ENCODE data around the gene RASD2. TPM values are rescaled to one million over a fixed set of nuclear protein-coding genes. Genes with fewer than 3 reads are reported as not detected.

RASD2 gene
- total RNA-seq, 1 donor from 2014 or later, result 0.27 TPM

GRCh38 chr22:35568751-35569739 is 28.4 kb downstream of the RASD2 start:
- no peaks in the 10 kb centered on the region for H3K36me3 Mint-ChIP-seq (ENCODE audit: low read depth)
- H3K9me3 Mint-ChIP-seq (ENCODE audit: low read depth), result no peaks in the 10 kb centered on the region
- no peak for DNase-seq (ENCODE audit: low spot score)
- no peak overlapping the region for H3K4me3 Mint-ChIP-seq (ENCODE audit: unreplicated experiment)
- peaks cover 17% of the 10 kb centered on the region for H3K4me1 Mint-ChIP-seq (ENCODE audit: low read depth)
- TF ChIP-seq, protein P1, sequence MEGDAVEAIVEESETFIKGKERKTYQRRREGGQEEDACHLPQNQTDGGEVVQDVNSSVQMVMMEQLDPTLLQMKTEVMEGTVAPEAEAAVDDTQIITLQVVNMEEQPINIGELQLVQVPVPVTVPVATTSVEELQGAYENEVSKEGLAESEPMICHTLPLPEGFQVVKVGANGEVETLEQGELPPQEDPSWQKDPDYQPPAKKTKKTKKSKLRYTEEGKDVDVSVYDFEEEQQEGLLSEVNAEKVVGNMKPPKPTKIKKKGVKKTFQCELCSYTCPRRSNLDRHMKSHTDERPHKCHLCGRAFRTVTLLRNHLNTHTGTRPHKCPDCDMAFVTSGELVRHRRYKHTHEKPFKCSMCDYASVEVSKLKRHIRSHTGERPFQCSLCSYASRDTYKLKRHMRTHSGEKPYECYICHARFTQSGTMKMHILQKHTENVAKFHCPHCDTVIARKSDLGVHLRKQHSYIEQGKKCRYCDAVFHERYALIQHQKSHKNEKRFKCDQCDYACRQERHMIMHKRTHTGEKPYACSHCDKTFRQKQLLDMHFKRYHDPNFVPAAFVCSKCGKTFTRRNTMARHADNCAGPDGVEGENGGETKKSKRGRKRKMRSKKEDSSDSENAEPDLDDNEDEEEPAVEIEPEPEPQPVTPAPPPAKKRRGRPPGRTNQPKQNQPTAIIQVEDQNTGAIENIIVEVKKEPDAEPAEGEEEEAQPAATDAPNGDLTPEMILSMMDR (IDR thresholded peaks at IDR 0.05), result no peak
- peak overlapping the region; percentile 18 for H3K27ac Mint-ChIP-seq (ENCODE audit: unreplicated experiment)
- peaks cover 6% of the 10 kb centered on the region for H3K27me3 Mint-ChIP-seq (ENCODE audit: low read depth)

GRCh38 chr22:35569916-35570315 is 29.3 kb downstream of the RASD2 start:
- Mint-ChIP-seq H3K27ac (ENCODE audit: unreplicated experiment) (no peak overlapping the region), H3K9me3 (ENCODE audit: low read depth) (no peaks in the 10 kb centered on the region), H3K36me3 (ENCODE audit: low read depth) (no peaks in the 10 kb centered on the region), H3K4me1 (ENCODE audit: low read depth) (peaks cover 17% of the 10 kb centered on the region), H3K4me3 (ENCODE audit: unreplicated experiment) (no peak overlapping the region), H3K27me3 (ENCODE audit: low read depth) (peaks cover 7% of the 10 kb centered on the region)
- DNase-seq (ENCODE audit: low spot score), result no peak
- TF ChIP-seq, protein P1 (IDR thresholded peaks at IDR 0.05), result no peak

DNA sequence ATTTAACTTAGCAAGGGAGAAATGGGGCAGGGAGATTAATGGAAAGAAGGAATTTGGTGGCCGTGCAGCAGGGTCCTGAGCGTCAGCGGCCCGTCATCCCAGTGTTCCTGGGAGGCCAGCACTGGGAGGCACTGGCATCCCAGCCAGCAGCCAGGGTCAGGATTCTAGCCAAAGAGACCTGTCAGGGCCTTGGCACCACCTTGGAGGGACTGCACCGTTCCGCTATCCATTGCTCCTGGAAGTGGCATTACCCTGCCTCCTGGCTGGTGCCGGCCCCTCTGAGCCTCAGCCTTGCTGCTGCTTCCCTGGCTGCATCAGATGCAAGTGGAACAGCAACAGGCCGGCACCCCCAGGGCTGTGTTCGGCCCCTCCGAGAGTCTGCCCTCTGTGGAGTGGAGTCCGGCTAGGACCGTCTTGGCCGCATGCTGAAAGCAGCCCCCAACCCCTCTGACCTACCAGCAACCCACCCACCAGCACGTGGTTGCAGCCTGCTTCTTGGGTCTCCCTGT is 30.1 kb downstream of the RASD2 start:
- Mint-ChIP-seq H3K27me3 (ENCODE audit: low read depth) (peaks cover 7% of the 10 kb centered on the region), H3K27ac (ENCODE audit: unreplicated experiment) (no peak overlapping the region), H3K4me1 (ENCODE audit: low read depth) (peaks cover 9% of the 10 kb centered on the region), H3K9me3 (ENCODE audit: low read depth) (no peaks in the 10 kb centered on the region), H3K36me3 (ENCODE audit: low read depth) (no peaks in the 10 kb centered on the region), H3K4me3 (ENCODE audit: unreplicated experiment) (no peak overlapping the region)
- no peak for DNase-seq (ENCODE audit: low spot score)
- TF ChIP-seq, protein P1 (IDR thresholded peaks at IDR 0.05), result no peak

DNA sequence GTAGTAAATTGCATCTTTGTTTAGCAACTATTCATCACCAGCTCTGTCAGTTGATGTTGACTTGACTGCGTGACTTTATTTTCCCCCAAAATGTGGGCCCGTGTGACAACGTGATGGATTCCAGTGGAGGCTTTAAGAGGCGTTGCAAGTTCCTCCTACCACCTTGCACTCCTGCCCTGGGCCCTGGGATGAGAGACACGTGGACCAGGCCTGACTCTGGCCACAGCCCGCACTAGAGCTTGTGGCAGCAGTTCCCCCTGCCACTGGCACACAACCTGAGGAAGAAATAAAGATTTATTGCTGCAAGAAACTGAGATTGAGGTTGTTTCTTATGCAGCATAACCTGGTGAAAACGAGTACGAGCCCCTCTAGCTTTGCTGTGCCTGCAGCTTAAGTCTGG is 31.9 kb downstream of the RASD2 start:
- Mint-ChIP-seq H3K9me3 (ENCODE audit: low read depth) (no peaks in the 10 kb centered on the region), H3K4me1 (ENCODE audit: low read depth) (peaks cover 7% of the 10 kb centered on the region), H3K4me3 (ENCODE audit: unreplicated experiment) (no peak overlapping the region), H3K36me3 (ENCODE audit: low read depth) (no peaks in the 10 kb centered on the region), H3K27me3 (ENCODE audit: low read depth) (peaks cover 5% of the 10 kb centered on the region), H3K27ac (ENCODE audit: unreplicated experiment) (no peak overlapping the region)
- TF ChIP-seq, protein P1 (IDR thresholded peaks at IDR 0.05), result no peak
- DNase-seq (ENCODE audit: low spot score), result no peak

- no peak overlapping the region for H3K27ac Mint-ChIP-seq (ENCODE audit: unreplicated experiment)
- no peaks in the 10 kb centered on the region for H3K4me1 Mint-ChIP-seq (ENCODE audit: low read depth)
- no peaks in the 10 kb centered on the region for H3K9me3 Mint-ChIP-seq (ENCODE audit: low read depth)
- TF ChIP-seq, protein P1 (IDR thresholded peaks at IDR 0.05), result no peak
- H3K36me3 Mint-ChIP-seq (ENCODE audit: low read depth), result no peaks in the 10 kb centered on the region
- peaks cover 4% of the 10 kb centered on the region for H3K27me3 Mint-ChIP-seq (ENCODE audit: low read depth)
- DNase-seq (ENCODE audit: low spot score), result no peak
- no peak overlapping the region for H3K4me3 Mint-ChIP-seq (ENCODE audit: unreplicated experiment)
Measured at GRCh38 chr22:35575116-35575748, 34.6 kb downstream of the RASD2 start.
